HG03135 (cell line): ENCODE results near the gene ARFRP1.

ENCODE experiments used
- ATAC-seq: cut with Tn5 transposase; IDR thresholded peaks from one replicate; pipeline ENCODE4 v1.9.1; 2021; ENCODE audit warnings: mild to moderate bottlenecking, moderate library complexity; ENCODE audit not compliant: unreplicated experiment

Gene ARFRP1

DNA sequence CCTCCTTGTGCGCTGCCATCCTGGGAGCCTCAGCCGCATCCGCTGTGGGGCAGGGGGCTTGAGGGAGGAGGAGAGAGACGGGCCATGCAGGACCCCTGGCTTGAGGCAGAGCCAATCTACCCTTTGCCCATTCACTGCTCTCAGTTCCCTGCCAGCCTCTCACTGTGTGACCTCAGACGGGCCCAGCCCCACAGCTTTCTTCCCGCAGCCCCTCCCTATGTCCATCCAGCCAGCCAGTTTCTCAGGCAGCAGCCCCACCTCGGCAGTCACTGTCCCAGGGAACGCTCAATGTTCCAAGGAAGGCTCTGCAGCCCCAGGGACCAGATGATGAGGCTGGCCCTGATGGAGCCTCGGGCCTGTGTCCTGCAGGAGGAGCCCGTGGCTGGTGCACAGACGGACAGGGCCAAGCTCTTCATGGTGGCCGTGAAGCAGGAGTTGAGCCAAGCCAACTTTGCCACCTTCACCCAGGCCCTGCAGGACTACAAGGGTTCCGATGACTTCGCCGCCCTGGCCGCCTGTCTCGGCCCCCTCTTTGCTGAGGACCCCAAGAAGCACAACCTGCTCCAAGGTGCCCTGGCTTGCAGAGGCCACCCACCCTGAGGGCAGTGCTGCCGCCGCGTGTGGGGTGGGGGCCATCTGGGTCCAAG is 15.2 kb downstream of the ARFRP1 start:
- no peak for ATAC-seq

DNA sequence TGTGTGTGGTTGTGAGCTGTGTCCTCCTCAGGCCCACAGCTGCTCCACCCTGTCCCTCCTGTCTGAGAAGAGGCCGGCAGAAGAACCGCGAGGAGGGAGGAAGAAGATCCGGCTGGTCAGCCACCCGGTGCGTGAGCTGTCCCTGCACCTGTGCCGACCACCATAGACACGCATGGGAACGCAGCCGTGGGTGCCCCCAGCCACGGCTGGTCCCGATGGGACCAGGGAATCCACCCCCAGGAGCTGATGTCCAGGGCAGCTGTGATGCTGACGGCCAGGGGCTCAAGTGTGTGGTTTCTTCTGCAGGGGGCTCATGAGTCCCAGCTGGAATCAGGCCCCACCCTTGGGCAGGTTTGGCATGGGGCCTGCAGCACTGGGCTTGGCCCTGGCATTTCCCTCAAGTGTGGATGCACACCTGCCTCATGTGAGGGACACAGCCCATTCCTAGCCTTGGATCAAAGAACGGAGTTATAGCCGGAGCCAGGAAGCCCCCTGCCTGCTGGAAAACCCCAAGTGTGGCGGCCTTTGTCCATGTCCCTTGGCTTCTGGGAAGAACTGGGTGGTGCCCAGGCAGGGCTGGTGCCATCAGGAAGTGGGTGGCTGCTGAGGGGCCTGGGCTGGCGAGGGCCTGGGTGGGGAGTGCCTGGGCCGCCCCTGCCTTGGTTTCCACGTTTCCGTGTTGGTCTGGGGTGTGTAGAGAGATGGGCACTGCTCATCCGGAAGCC is 15.9 kb downstream of the ARFRP1 start:
- no peak for ATAC-seq

DNA sequence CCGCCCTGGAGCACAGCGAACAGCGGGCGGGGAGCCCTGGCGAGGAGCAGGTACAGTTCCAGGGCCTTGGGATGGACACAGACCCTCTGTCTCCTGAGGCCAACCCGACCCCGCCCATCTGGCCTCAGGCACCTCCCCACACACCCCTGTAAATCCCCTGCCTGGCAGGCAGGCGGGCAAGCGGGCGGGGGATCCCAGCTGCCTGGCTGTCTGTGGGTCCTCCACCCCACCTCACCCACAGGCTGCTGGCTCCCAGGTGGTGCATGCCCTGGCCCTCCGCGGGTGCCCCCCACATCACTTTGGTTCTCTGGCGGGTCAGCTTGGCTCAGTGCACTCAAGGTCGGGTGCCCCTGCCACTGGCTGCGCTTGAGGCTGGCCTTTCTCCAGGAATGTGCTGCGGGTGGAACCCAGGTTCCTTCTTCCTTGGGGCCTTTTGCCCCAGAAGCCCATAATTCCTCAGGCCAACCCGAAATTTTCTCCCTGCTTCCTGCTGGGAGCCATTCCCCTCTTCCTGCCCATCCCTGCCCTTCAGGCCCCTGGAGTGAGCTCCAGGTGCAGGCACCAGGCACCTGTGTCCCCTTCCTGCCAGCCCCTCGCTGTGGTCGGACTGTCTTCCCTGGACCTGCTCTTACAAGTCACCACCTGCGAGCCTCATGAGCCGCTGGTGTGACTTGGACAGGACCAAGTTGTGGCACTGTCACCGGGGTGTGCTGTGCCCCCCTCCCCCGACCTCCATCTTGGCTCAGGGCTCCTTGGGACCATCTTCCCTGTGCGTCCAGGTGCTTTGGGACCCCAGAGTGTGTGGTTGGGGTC is 16.7 kb downstream of the ARFRP1 start:
- no peak for ATAC-seq

DNA sequence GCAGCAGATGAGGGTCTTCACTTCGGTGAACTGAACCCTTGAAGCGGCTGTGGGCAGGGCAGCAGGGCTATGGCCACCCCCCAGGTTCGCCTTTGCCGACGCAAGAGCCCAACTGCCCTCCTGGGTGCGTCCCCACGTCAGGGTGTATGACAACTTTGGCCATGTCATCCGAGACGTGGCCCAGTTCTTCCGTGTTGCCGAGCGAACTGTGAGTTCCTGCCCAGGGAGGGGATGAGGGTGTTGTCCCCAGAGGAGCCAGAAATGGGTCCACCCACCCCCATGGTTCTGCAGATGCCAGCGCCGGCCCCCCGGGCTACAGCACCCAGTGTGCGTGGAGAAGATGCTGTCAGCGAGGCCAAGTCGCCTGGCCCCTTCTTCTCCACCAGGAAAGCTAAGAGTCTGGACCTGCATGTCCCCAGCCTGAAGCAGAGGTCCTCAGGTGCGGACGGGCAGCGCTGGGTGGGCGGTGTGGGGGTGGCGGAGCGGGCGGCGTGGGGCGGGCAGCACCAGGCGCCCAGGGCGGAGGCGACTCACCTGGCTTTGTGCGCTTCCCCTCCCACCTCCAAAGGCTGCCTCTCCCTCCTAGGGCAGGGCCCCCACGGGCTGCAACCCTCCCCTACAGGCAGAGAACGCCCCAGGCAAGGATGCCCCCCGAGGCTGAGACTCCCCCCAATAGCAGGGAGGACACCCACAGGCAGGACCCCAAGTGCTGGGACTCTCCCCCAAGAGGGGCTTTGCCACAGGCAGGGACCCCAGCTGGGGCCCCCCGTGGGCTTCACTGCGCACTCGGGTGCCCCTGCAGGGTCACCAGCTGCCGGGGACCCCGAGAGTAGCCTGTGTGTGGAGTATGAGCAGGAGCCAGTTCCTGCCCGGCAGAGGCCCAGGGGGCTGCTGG is 17.5 kb downstream of the ARFRP1 start:
- ATAC-seq: no peak

DNA sequence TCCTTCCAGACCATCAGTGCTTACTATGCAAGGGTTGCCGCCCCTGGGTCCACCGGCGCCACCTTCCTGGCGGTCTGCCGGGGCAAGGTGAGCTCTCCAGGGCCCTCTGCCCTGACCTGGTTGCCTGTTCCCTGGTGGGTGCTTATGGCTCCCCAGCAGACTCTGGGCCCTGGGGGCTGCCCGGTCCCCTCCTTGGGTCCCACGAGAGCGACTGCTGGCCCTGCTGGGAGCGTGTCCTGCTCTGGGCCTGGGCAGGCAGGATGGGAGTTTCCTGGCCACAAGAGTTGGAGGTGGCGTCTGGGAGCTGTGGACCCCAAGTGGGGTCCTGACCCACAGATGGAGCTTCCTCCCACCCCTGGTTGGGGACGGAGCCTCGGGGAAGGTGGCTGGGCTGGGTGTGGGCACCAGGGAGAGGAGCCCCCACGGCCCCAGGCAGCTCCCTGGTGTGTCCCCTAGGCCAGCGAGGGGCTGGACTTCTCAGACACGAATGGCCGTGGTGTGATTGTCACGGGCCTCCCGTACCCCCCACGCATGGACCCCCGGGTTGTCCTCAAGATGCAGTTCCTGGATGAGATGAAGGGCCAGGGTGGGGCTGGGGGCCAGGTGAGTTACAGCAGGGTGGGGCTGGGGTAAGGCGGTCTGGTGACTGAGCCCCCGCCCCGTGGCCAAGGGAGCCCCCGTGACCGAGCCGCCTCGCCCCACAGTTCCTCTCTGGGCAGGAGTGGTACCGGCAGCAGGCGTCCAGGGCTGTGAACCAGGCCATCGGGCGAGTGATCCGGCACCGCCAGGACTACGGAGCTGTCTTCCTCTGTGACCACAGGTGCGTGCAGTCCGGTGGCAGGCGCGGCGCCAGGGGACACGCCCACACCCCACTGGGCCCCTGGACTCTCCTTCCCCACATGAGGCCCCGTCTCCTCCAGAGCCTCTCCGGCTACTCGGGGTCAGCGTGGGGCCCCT is 18.5 kb downstream of the ARFRP1 start:
- no peak for ATAC-seq

DNA sequence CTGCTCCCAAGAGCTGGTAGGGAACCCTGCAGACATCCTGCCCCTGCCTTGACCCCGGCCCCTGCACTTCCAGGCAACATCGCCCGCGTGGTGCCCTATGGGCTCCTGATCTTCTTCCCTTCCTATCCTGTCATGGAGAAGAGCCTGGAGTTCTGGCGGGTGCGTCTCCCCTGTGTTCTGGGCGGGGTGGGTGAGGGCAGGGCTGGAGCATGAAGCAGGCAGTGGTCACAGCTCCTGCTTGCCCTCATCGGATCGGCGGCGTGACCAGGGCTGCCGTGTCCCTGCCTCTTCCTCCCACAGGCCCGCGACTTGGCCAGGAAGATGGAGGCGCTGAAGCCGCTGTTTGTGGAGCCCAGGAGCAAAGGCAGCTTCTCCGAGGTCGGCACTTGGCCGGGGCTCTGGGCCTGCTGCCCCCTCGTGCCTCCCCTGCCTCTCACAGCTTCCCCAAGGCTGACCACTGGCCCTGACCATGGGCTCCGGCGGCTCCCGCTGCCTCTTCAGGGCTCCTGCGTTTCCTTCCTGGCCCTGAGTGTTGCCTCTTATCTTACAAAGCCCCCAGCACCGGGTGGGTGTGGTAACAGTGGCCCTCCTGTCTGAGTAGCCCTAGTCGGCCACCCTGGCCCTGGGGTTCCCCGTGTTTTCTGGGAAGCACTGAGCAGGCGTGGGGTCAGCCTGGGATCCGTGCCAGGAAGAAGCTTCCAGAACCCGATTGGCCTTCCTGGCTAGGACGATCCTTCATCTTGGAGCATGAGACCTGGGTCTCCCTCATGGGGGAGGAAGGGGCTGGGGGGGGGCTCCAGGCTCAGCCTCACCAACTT is 19.3 kb downstream of the ARFRP1 start:
- ATAC-seq: no peak

DNA sequence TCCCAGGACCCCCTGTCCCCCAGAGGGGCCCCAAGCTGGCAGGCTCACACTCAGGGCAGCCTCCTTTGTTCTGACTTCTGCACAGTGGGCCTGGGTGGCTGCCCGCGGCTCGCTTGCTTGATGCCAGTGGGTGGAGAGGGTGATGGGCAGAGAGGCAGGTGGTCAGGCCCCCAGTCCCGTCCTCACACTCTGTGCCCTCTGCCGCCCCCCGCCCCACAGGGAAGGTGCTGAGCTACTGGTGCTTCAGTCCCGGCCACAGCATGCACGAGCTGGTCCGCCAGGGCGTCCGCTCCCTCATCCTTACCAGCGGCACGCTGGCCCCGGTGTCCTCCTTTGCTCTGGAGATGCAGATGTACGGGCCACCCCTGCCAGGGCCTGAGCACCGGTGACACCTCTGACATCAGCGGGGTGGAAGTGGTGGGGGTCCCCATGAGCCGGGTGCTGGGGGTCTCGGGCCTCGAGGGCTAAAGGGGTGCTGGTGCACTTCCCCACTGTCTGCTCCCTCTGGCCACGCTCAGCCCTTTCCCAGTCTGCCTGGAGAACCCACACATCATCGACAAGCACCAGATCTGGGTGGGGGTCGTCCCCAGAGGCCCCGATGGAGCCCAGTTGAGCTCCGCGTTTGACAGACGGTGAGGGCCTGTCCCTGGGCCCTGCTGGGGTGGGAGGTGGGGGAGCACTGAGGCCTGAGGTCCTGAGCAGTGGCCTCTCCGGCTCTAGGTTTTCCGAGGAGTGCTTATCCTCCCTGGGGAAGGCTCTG is 20.2 kb downstream of the ARFRP1 start:
- ATAC-seq: no peak

DNA sequence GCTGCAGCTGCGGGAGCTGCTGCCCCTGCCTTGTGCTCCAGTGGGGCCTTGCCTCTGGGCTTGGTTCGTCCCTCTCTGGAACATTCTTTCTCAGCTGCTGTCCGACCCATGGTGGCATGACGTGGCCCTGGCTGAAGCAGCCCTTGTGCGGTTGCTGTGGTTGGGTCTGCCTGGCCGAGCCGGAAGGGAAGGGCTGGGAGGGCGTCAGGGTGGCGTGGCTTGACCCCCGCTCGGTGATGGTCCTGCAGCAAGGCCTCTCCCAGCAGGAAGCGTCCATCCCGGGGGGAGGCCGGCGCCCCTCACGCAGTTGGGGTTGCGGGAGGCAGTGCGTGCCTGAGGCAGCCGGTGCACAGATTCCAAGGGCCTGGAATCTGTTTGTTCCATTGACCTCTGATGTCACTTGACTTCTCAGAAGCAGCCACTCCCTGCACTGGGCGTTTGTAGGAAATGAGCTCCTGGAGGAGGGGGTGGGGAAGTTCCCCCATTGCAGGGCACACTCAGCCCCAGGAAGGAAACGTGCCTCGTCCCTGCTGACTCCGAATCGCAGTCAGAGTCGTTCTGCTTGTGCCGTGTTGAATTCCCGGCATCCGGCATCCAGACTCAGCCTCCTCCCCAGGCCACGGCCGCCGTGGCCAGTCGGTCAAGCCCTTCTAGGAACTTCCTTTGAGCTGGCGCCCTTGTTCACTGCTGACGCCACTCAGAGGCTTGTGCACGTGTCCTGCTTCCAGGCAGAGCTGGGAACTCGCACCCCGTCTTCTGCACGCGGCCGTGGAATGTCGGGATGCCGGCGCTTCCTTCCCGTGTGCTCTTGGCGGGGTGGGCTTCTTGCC is 21.1 kb downstream of the ARFRP1 start:
- no peak for ATAC-seq

DNA sequence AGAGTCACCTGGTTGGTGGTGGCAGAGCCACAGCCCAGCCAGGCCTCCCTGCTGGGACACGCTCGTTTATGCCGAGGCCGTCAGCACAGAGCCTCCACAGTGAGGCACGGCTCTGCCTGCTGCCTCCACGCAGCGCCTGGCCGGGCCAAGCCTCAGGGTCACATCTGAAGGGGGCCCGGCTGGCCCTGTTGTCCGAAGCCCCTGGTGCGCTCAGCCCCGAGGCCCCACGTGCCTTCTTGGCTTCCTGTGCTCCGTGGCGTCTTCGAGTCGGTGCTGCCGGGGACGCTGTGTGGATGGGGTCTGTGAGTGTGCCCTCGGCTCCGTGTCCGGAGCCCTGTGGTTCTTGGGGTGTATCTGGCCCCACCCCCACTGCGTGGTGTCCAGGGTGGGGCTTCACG is 21.7 kb downstream of the ARFRP1 start:
- ATAC-seq: no peak

DNA sequence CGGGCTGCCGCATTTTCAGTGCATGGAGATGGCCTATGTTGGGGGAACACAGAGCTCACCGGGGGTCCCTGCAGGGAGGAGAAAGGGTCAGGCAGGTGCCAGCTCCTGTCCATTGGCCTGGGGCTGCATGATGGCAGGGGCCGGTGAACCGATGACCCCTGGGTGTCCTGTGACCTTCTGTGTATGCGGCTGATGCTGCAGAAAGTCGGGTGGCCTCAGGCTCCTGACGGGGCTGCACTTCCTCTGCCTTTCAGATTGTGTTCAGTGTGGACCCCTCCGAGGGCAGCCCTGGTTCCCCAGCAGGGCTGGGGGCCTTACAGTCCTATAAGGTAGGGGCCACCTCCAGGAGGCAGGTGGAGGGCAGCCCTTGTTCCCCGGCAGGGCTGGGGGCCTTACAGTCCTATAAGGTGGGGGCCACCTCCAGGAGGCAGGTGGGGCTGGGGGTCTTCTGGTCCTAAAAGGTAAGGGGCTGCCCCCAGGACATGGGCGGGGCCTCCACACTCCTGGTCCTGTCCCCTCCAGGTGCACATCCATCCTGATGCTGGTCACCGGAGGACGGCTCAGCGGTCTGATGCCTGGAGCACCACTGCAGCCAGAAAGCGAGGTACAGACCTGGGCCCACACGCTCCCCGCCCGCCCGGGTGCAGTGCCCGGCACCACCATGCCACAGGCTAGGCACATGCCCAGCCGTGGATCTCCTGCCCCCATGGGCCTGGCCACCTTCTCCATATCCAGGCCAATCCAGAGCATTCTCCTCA is 22.3 kb downstream of the ARFRP1 start:
- ATAC-seq: no peak

DNA sequence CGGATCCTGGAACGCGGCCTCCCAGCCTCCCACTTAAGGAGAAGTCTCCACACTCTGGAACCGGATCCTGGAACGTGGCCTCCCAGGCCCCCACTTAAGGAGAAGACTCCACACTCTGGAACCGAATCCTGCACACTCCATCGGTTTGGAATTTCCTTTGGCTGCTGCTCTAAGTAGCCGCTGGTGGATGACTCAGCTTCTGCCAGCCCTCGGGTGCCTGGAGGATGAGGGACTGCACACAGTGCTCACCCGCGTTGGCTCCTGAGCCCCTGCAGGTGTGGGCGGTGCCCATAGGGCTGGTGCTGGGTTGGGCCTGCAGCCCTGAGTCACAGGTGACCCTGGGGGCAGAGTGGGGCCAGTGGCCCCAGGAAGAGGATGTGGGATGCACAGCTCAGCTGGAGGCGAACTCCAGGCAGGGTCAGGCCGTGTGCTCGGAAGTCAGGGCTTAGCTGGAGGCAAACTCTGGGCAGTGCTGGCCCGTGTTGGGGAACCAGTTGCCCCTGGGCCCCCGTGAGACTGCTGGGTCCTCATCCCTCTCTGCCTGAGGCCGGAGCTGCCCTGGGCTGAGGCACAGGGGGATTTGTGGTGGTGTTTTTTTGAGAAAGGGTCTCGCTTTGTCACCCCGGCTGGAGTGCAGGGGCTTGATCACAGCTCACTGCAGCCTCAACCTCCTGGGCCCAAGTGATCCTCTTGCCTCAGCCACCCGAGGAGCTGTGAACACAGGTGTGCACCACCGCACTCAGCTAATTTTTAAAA is 25.2 kb downstream of the ARFRP1 start:
- ATAC-seq: no peak

DNA sequence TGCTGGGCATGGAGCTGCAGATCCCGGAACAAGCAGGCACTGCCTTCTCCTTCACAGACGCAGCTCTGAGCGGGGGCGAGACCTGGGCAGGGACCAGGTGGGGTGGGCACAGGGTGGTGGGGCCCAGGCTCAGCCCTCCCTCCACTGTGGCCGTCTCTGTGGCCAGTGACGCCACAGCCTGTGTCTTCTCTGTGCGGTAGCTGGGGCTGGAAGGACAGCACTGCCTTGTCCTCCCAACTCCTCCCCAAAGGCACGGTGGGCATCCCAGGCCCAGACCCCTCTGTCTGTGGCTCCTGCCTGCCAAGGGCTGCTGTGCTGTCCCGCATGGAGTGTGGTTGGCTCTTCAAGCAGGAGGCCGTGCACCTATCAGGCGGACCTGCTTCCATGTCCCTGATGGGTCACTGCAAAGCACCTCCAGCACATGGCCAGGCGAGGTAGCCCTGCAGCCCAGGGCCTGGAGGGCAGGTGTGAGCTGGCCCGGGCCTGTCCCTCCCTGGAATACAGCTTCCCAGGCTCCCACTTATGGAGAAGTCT is 26.1 kb downstream of the ARFRP1 start:
- ATAC-seq: no peak

DNA sequence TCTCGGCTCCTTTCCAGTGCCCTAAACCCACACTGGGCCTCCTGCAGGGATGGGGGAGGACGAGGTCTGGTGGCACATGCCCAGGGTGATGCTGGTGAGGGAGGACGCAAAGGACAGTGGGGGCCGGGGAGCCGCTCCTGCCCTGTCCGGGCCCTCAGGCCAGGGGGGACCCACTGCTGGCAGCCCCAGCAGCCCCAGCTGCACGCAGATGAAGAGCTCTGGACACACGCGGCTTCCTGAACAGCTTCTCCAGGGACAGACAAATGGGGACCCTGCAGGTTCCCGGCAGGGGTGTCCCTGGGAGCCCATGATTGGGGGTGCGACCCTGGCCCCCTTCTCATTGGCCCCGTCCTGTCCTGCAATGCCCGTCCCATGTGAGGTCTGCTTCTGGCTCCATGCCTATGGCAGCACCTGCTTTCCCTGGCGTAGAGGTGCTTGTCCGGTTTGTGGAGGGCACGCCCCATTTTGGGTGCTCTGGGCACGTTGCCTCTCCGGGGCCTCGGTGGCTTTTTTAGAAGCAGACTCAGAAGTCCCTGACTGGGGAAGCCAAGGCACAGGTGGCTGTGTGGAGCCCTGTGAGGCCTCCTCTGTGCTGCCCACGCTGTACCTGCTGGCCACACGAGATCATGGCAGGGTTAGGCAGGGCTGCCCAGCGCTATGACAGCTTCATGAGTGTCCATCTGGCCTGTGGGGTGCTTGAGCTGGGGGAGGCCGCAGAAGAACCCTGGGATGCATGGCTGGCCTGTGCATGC is 26.7 kb downstream of the ARFRP1 start:
- ATAC-seq: no peak

DNA sequence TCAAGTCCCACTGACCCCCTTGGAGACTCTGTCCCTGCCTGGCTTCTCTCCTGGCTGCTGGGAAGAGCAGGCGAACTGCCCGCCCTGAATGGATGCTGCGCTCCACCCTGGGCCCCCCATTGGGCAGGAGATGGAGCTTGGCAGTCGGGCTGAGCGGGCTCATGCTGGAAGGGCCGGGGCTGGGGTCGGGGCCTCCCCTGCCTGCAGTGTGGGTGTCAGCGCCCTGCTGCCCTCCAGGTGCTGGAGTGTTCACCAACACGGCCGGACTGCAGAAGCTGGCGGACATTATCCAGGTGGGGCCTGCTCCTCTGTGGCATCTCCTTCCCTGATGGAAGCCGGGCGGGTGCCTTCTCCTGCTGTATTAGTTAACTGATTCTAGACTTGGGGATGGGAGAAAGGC is 27.3 kb downstream of the ARFRP1 start:
- ATAC-seq: no peak

DNA sequence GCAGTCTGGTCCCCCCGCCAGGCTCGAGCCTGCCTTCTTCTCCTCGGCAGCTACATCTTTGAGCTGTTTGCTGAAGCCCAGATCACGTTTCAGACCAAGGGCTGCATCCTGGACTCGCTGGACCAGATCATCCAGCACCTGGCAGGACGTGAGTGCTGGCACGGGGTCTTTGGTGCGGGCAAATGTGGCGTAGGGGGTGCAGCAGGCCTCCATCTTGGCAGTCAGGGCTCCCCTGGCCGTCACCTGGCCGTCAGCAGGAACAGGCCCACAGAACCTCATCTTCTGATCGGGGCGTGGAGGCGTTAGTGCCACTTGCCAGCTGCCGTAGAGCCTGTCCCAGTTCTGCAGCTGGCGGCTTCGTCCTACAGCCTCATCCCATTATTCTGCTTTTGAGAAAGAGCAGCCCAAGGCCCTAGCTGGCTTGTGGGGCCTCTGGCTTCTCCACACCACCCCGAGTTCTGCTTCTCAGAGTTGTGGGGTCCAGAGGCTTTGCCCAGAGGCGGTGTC is 27.9 kb downstream of the ARFRP1 start:
- no peak for ATAC-seq
